IMR-90 (cell line): Measurements from ENCODE around the gene ANKLE2. TPM values are rescaled to one million over a fixed set of nuclear protein-coding genes. Genes with fewer than 3 reads are reported as not detected.

ENCODE experiments used
- ATAC-seq: fragments of 200-7000 bp; cut with Tn5 transposase; 2 replicates; pipeline ENCODE4 v1.9.1; 2020; ENCODE audit warnings: low read depth, mild to moderate bottlenecking, moderate library complexity
- BruUV-seq: library from RNA; stranded (reverse); fragments of 400-500 nt; replicated peaks from 2 replicates; lab custom pipeline; 2021; lab: Mats Ljungman, UMichigan
- CTCF ChIA-PET: fragments of 300-600 bp; formaldehyde crosslinking; extraction: SDS; loops from one replicate; lab custom pipeline; 2021; ENCODE audit warnings: antibody characterized with exemption; lab: Yijun Ruan, JAX
- POLR2A ChIA-PET: fragments of 300-600 bp; sonication (Branson Sonifier 250); formaldehyde crosslinking; loops from one replicate; lab custom pipeline; 2022; ENCODE audit warnings: antibody characterized with exemption; ENCODE audit not compliant: unreplicated experiment; lab: Charles Lee
- DNase-seq: peaks from one replicate; pipeline ENCODE4 v3.0.0; 2013
- H2AFZ ChIP-seq: replicated peaks from 2 replicates; pipeline ENCODE3; 2013; ENCODE audit warnings: low read length, mild to moderate bottlenecking; ENCODE audit not compliant: poor library complexity
- H2AK5ac ChIP-seq: 2 replicates; pipeline ENCODE4 v1.6.1; 2013; ENCODE audit warnings: low read depth, low read length, inconsistent platforms
- H2AK9ac ChIP-seq: replicated peaks from 2 replicates; pipeline ENCODE3; 2013; ENCODE audit warnings: mild to moderate bottlenecking, low read depth, low read length, moderate library complexity; ENCODE audit not compliant: poor library complexity
- H2BK120ac ChIP-seq: 2 replicates; pipeline ENCODE4 v1.6.1; 2013; ENCODE audit warnings: low read depth, low read length, inconsistent platforms
- H2BK15ac ChIP-seq: 3 replicates; pipeline ENCODE4 v1.6.1; 2013; ENCODE audit warnings: low read depth, low read length, inconsistent platforms
- H2BK20ac ChIP-seq: 2 replicates; pipeline ENCODE4 v1.6.1; 2013; ENCODE audit warnings: low read depth, mild to moderate bottlenecking, inconsistent platforms, low read length, moderate library complexity
- H2BK5ac ChIP-seq: 2 replicates; pipeline ENCODE4 v1.6.1; 2013; ENCODE audit warnings: mild to moderate bottlenecking, low read depth, low read length, inconsistent platforms; ENCODE audit not compliant: poor library complexity, severe bottlenecking
- H3K14ac ChIP-seq: replicated peaks from 2 replicates; pipeline ENCODE4 v1.6.1; 2013; ENCODE audit warnings: low read depth, low read length, inconsistent platforms
- H3K18ac ChIP-seq: 2 replicates; pipeline ENCODE4 v1.6.1; 2013; ENCODE audit warnings: low read depth, low read length, control low read depth
- H3K23ac ChIP-seq: 2 replicates; pipeline ENCODE4 v1.6.1; 2013; ENCODE audit warnings: low read depth, low read length, inconsistent platforms
- H3K27ac ChIP-seq: 2 replicates; pipeline ENCODE4 v1.5.1; 2013; ENCODE audit warnings: mild to moderate bottlenecking, control low read depth, low read length; ENCODE audit not compliant: insufficient read depth
- H3K27me3 ChIP-seq: 2 replicates; pipeline ENCODE4 v1.6.1; 2013; ENCODE audit warnings: low read length; ENCODE audit not compliant: control insufficient read depth, insufficient read depth
- H3K36me3 ChIP-seq: 2 replicates; pipeline ENCODE4 v1.6.1; 2013; ENCODE audit warnings: low read length, mixed read lengths; ENCODE audit not compliant: control insufficient read depth, insufficient read depth
- H3K4ac ChIP-seq: 2 replicates; pipeline ENCODE4 v1.6.1; 2013; ENCODE audit warnings: low read depth, low read length, inconsistent platforms
- H3K4me1 ChIP-seq: 2 replicates; pipeline ENCODE4 v1.6.1; 2013; ENCODE audit warnings: low read length, mixed read lengths; ENCODE audit not compliant: control insufficient read depth, insufficient read depth
- H3K4me2 ChIP-seq: 2 replicates; pipeline ENCODE4 v1.6.1; 2013; ENCODE audit warnings: low read depth, mild to moderate bottlenecking, control low read depth, low read length, moderate library complexity
- H3K4me3 ChIP-seq: 2 replicates; pipeline ENCODE4 v1.5.1; 2013; ENCODE audit warnings: low read depth, mild to moderate bottlenecking, control low read depth, low read length, moderate library complexity; ENCODE audit not compliant: insufficient read depth
- H3K56ac ChIP-seq: 2 replicates; pipeline ENCODE4 v1.6.1; 2013; ENCODE audit warnings: low read length, inconsistent platforms; ENCODE audit not compliant: insufficient read depth; ENCODE audit errors: extremely low read depth
- H3K79me1 ChIP-seq, 2 experiments: 2 replicates each; pipeline ENCODE4 v1.6.1; 2013; ENCODE audit warnings: low read length in 2 of 2, inconsistent platforms in 1 of 2, low read depth in 1 of 2
- H3K9ac ChIP-seq: 2 replicates; pipeline ENCODE4 v1.6.1; 2013; ENCODE audit warnings: low read depth, low read length, control low read depth
- H3K9me1 ChIP-seq: 2 replicates; pipeline ENCODE4 v1.6.1; 2013; ENCODE audit warnings: low read length, inconsistent platforms; ENCODE audit not compliant: insufficient read depth
- H3K9me3 ChIP-seq: 2 replicates; pipeline ENCODE4 v1.6.1; 2013; ENCODE audit warnings: low read length; ENCODE audit not compliant: control insufficient read depth, insufficient read depth
- H4K20me1 ChIP-seq: 2 replicates; pipeline ENCODE4 v1.6.1; 2013; ENCODE audit warnings: low read length, inconsistent platforms; ENCODE audit not compliant: insufficient read depth
- H4K5ac ChIP-seq: 2 replicates; pipeline ENCODE4 v1.6.1; 2013; ENCODE audit warnings: mild to moderate bottlenecking, low read depth, low read length, control low read depth
- H4K8ac ChIP-seq, 2 experiments: 2 replicates each; pipeline ENCODE4 v1.6.1; 2013; ENCODE audit warnings: low read depth in 2 of 2, low read length in 2 of 2, control low read depth in 1 of 2, inconsistent platforms in 1 of 2
- H4K91ac ChIP-seq: 2 replicates; pipeline ENCODE4 v1.6.1; 2013; ENCODE audit warnings: low read depth, low read length, inconsistent platforms; ENCODE audit not compliant: insufficient read depth
- BHLHE40 ChIP-seq: fragments of 150-350 bp; IDR thresholded peaks from 2 replicates; pipeline ENCODE4 v1.6.1; 2016; ENCODE audit warnings: mild to moderate bottlenecking, low read depth, low read length
- CEBPB ChIP-seq: IDR thresholded peaks from 2 replicates; pipeline ENCODE4 v1.6.1; 2012; ENCODE audit warnings: low read depth, low read length, improper control_type of control experiment
- CHD1 ChIP-seq: IDR thresholded peaks from 2 replicates; pipeline ENCODE4 v1.6.1; 2012; ENCODE audit warnings: low read depth, low read length, improper control_type of control experiment
- CTCF ChIP-seq: conservative IDR thresholded peaks from 2 replicates; pipeline ENCODE4 v1.5.1; 2012; ENCODE audit warnings: mild to moderate bottlenecking, low read depth, low read length, improper control_type of control experiment
- ELK1 ChIP-seq: fragments of 150-350 bp; IDR thresholded peaks from 2 replicates; pipeline ENCODE4 v1.6.1; 2016; ENCODE audit warnings: low read depth, mild to moderate bottlenecking, low read length, moderate library complexity, borderline replicate concordance
- FOS ChIP-seq: fragments of 150-350 bp; IDR thresholded peaks from 2 replicates; pipeline ENCODE4 v1.6.1; 2016; ENCODE audit warnings: low read depth, low read length
- MAFK ChIP-seq: IDR thresholded peaks from 2 replicates; pipeline ENCODE4 v1.6.1; 2012; ENCODE audit warnings: low read depth, low read length, improper control_type of control experiment
- MXI1 ChIP-seq: IDR thresholded peaks from 2 replicates; pipeline ENCODE4 v1.6.1; 2012; ENCODE audit warnings: low read depth, mild to moderate bottlenecking, low read length, moderate library complexity, borderline replicate concordance
- POLR2A ChIP-seq: IDR thresholded peaks from 2 replicates; pipeline ENCODE4 v1.6.1; 2012; ENCODE audit warnings: mild to moderate bottlenecking, low read depth, low read length
- RAD21 ChIP-seq: IDR thresholded peaks from 2 replicates; pipeline ENCODE4 v1.6.1; 2012; ENCODE audit warnings: low read length, improper control_type of control experiment
- RFX5 ChIP-seq: IDR thresholded peaks from 2 replicates; pipeline ENCODE4 v1.8.0; 2012; ENCODE audit warnings: low read depth, mild to moderate bottlenecking, low read length, moderate library complexity
- USF2 ChIP-seq: fragments of 150-350 bp; IDR thresholded peaks from 2 replicates; pipeline ENCODE4 v1.6.1; 2017; ENCODE audit warnings: mild to moderate bottlenecking, antibody characterized with exemption, low read length, low read depth
- WGBS, 2 experiments: methylation state at CpG; one replicate each; pipeline versions ENCODE4 v1.1.5 to v1.1.7; 2013; ENCODE audit warnings: missing lambda C conversion rate in 2 of 2; ENCODE audit not compliant: insufficient read length in 1 of 2; ENCODE audit errors: extremely low coverage in 2 of 2; 5-methylcytosine and 5-hydroxymethylcytosine counted together
- dilution Hi-C: fragments of 300-500 bp; cut with HindIII; formaldehyde crosslinking; loops from one replicate; pipeline ENCODE4 v1.14.3; 2018; ENCODE audit warnings: low sequenced_read_pairs; ENCODE audit not compliant: unreplicated experiment
- in situ Hi-C: fragments of 300-500 bp; cut with MboI; formaldehyde crosslinking; loops from 3 replicates; pipeline ENCODE4 v1.14.3; 2019; ENCODE audit warnings: low sequenced_read_pairs, inconsistent platforms, mixed read lengths
- intact Hi-C: fragments of 100-400 bp; cut with micrococcal nuclease; formaldehyde crosslinking; loops from 2 replicates; pipeline ENCODE4 v1.10.0; 2022
- polyA plus RNA-seq, 3 experiments: library from polyadenylated mRNA; depleted of rRNA; stranded (reverse); fragments of >200 nt; gene quantifications; 2 replicates each; pipeline ENCODE4 v1.2.3, GENCODE V29; 2012; ENCODE audit warnings: low replicate concordance in 1 of 3
- total RNA-seq: library from RNA; depleted of rRNA; stranded (reverse); fragments of >200 nt; gene quantifications from 2 replicates; pipeline ENCODE4 v1.2.3, GENCODE V29; 2012

ANKLE2 gene
- total and polyA plus RNA-seq, 2 of the 4 experiments (the other 2 are of a cell fraction), result 63.4 to 82.4 TPM

GRCh38 chr12:132675757-132676432 lies 85.7 kb downstream of the ANKLE2 start:
- intact Hi-C loops, result no loop called here
- H3K4ac ChIP-seq, result no peak overlapping the region
- POLR2A ChIA-PET, result no interaction called here

More at GRCh38 chr12:132675757-132676432, 85.7 kb downstream of the ANKLE2 start:
- H3K9ac ChIP-seq, result no peak overlapping the region
- ATAC-seq (no peak), DNase-seq (no peak)
- no peaks in the 10 kb centered on the region for H3K9me3 ChIP-seq
- H3K27me3 ChIP-seq, result no peaks in the 10 kb centered on the region
- 96% methylated on average over 7 of the region's 14 CpGs; no CpG with 5 or more reads in 1 of the 2 experiments for WGBS, 2 experiments
- H3K4me3 ChIP-seq, result no peak overlapping the region
- dilution Hi-C loops (no loop called here), in situ Hi-C loops (no loop called here)
- no peak overlapping the region for H2AFZ ChIP-seq
- H3K27ac ChIP-seq, result no peak overlapping the region
- H2AK9ac ChIP-seq, result no peak overlapping the region
- H3K4me2 ChIP-seq, result no peak overlapping the region
- H2BK5ac ChIP-seq, result no peak overlapping the region
- no peak overlapping the region for H3K18ac ChIP-seq
- no peak overlapping the region for H4K91ac ChIP-seq
- no peak for TF ChIP-seq ELK1
- TF ChIP-seq RFX5, result no peak
- TF ChIP-seq FOS, result no peak
- no peak for TF ChIP-seq CEBPB
- TF ChIP-seq USF2, result no peak
- TF ChIP-seq POLR2A, result no peak
- TF ChIP-seq BHLHE40, result no peak
- TF ChIP-seq CTCF, result no peak
- no peak for TF ChIP-seq MAFK
- TF ChIP-seq CHD1, result no peak
- no peak for TF ChIP-seq MXI1
- no peak for TF ChIP-seq RAD21
- CTCF ChIA-PET, result no interaction called here
- H2AK5ac ChIP-seq, result no peak overlapping the region
- peaks cover 9% of the 10 kb centered on the region; the same call in 1 of the 2 replicates for H3K9me1 ChIP-seq
- H2BK120ac ChIP-seq, result no peak overlapping the region
- no peak overlapping the region for H4K8ac ChIP-seq
- no peak overlapping the region for H3K23ac ChIP-seq
- H4K5ac ChIP-seq, result no peak overlapping the region
- no peak overlapping the region for H2BK15ac ChIP-seq
- H3K79me1 ChIP-seq, result peaks cover 10 to 17% of the 10 kb centered on the region in 2 experiments; a peak in 2 of 4 replicates
- no TSS peak for BruUV-seq
- H3K14ac ChIP-seq, result no peak overlapping the region
- H3K56ac ChIP-seq, result no peak overlapping the region
- no peaks in the 10 kb centered on the region for H3K4me1 ChIP-seq
- H2BK20ac ChIP-seq, result no peak overlapping the region
- H3K36me3 ChIP-seq, result peaks cover 36% of the 10 kb centered on the region
- 0 out of 2 replicates have a peak, but pooled peaks cover 8% of the 10 kb centered on the region for H4K20me1 ChIP-seq
